Duodenal mucosa (tissue), 2 donors: ENCODE results near the gene CD68.
A peak's percentile ranks its signal among the peaks of the same experiment; 100 is the strongest.

Experiments used
- H3K27ac ChIP-seq: one replicate; pipeline ENCODE4 v1.7.0; 2013; ENCODE audit warnings: low read depth, low read length
- H3K27me3 ChIP-seq, 2 donors: one replicate each; pipeline ENCODE4 v1.7.0; 2013; ENCODE audit warnings: low read length in 2 of 2, control low read depth in 1 of 2; ENCODE audit not compliant: insufficient read depth in 2 of 2, control insufficient read depth in 1 of 2
- H3K36me3 ChIP-seq, 2 donors: one replicate each; pipeline ENCODE4 v1.7.0; 2013; ENCODE audit warnings: low read length in 2 of 2, control low read depth in 1 of 2; ENCODE audit not compliant: insufficient read depth in 2 of 2, control insufficient read depth in 1 of 2
- H3K4me1 ChIP-seq, 2 donors: one replicate each; pipeline ENCODE4 v1.7.0; 2013; ENCODE audit warnings: low read length in 2 of 2, control low read depth in 1 of 2; ENCODE audit not compliant: insufficient read depth in 2 of 2, control insufficient read depth in 1 of 2
- H3K4me3 ChIP-seq, 2 donors: one replicate each; pipeline ENCODE4 v1.7.0; 2013; ENCODE audit warnings: low read length in 2 of 2, low read depth in 1 of 2
- H3K9ac ChIP-seq, 2 donors: one replicate each; pipeline ENCODE4 v1.7.0; 2013; ENCODE audit warnings: low read length in 2 of 2, low read depth in 1 of 2
- H3K9me3 ChIP-seq, 2 donors: one replicate each; pipeline ENCODE4 v1.7.0; 2013; ENCODE audit warnings: low read length in 2 of 2, control low read depth in 1 of 2; ENCODE audit not compliant: control insufficient read depth in 1 of 2

CD68 gene, protein sequence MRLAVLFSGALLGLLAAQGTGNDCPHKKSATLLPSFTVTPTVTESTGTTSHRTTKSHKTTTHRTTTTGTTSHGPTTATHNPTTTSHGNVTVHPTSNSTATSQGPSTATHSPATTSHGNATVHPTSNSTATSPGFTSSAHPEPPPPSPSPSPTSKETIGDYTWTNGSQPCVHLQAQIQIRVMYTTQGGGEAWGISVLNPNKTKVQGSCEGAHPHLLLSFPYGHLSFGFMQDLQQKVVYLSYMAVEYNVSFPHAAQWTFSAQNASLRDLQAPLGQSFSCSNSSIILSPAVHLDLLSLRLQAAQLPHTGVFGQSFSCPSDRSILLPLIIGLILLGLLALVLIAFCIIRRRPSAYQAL

GRCh38 chr17:7579001-7579833, at the start of gene CD68:
Gene CD68 (plus strand): TSS chr17:7579638. CDS start chr17:7579678, 40 bp downstream.
- H3K36me3 ChIP-seq, result peaks cover 39 to 51% of the 10 kb centered on the region in 2 donors
- peak within 1 kb of the TSS; percentile 93 to 99 for H3K9ac ChIP-seq
- no peaks in the 10 kb centered on the region for H3K9me3 ChIP-seq
- peak within 1 kb of the TSS; percentile 83 to 88 for H3K4me3 ChIP-seq
- peaks cover 83 to 87% of the 10 kb centered on the region in 2 donors for H3K4me1 ChIP-seq
- no peaks in the 10 kb centered on the region for H3K27me3 ChIP-seq
- H3K27ac ChIP-seq, result peak within 1 kb of the TSS; percentile 90

- Histone ChIP-seq H3K27me3 (no peaks in the 10 kb centered on the region), H3K9me3 (peaks cover 7 to 8% of the 10 kb centered on the region in 2 donors), H3K9ac (no peak overlapping the region), H3K4me3 (no peak overlapping the region), H3K4me1 (peaks cover 0 to 5% of the 10 kb centered on the region in 2 donors), H3K27ac (no peak overlapping the region), H3K36me3 (no peaks in the 10 kb centered on the region)
Measured at GRCh38 chr17:7530023-7530900, 49.2 kb upstream of the CD68 start.

DNA sequence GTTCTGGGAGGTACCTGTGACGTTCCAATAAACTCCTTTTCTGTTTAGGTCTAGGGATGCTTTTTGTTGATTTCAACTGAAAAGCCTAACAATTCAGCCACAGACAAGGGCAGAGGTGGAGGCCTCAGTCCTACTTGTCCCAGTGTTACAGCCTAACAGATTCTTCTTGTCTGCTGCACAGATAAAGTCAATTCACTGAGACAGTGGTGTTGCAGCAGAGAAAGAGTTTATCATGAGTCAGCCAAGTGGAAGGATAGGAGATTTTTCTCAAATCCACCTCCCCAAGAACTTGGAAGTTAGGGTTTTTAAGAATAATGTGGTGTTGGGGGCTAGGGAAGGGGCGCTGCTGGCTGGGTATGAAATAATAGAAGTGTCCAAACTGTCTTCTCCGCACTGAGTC, 41.4 kb upstream of the CD68 start:
- Histone ChIP-seq H3K27ac (no peak overlapping the region), H3K27me3 (no peaks in the 10 kb centered on the region), H3K36me3 (no peaks in the 10 kb centered on the region), H3K4me1 (peaks cover 0 to under 1% of the 10 kb centered on the region in 2 donors), H3K4me3 (no peak overlapping the region), H3K9ac (no peak overlapping the region), H3K9me3 (peaks cover 5 to 14% of the 10 kb centered on the region in 2 donors)

- Histone ChIP-seq H3K4me3 (no peak overlapping the region), H3K9ac (no peak overlapping the region), H3K27ac (no peak overlapping the region), H3K9me3 (peaks cover 5 to 14% of the 10 kb centered on the region in 2 donors), H3K27me3 (no peaks in the 10 kb centered on the region), H3K36me3 (no peaks in the 10 kb centered on the region), H3K4me1 (no peaks in the 10 kb centered on the region)
Measured at GRCh38 chr17:7538891-7539545, 40.4 kb upstream of the CD68 start.

GRCh38 chr17:7541074-7541621, 38.3 kb upstream of the CD68 start:
- no peak overlapping the region for H3K4me3 ChIP-seq
- H3K9ac ChIP-seq, result no peak overlapping the region
- H3K27ac ChIP-seq, result no peak overlapping the region
- H3K4me1 ChIP-seq, result no peaks in the 10 kb centered on the region
- no peaks in the 10 kb centered on the region for H3K36me3 ChIP-seq
- H3K27me3 ChIP-seq, result no peaks in the 10 kb centered on the region
- H3K9me3 ChIP-seq, result peaks cover 5 to 14% of the 10 kb centered on the region in 2 donors

- peaks cover 8 to 15% of the 10 kb centered on the region in 2 donors for H3K4me1 ChIP-seq
- H3K27me3 ChIP-seq, result no peaks in the 10 kb centered on the region
- no peaks in the 10 kb centered on the region for H3K36me3 ChIP-seq
- H3K4me3 ChIP-seq, result no peak overlapping the region
- H3K9me3 ChIP-seq, result no peaks in the 10 kb centered on the region
- no peak overlapping the region for H3K9ac ChIP-seq
- H3K27ac ChIP-seq, result no peak overlapping the region
Measured at GRCh38 chr17:7544911-7545310, 34.5 kb upstream of the CD68 start.

DNA sequence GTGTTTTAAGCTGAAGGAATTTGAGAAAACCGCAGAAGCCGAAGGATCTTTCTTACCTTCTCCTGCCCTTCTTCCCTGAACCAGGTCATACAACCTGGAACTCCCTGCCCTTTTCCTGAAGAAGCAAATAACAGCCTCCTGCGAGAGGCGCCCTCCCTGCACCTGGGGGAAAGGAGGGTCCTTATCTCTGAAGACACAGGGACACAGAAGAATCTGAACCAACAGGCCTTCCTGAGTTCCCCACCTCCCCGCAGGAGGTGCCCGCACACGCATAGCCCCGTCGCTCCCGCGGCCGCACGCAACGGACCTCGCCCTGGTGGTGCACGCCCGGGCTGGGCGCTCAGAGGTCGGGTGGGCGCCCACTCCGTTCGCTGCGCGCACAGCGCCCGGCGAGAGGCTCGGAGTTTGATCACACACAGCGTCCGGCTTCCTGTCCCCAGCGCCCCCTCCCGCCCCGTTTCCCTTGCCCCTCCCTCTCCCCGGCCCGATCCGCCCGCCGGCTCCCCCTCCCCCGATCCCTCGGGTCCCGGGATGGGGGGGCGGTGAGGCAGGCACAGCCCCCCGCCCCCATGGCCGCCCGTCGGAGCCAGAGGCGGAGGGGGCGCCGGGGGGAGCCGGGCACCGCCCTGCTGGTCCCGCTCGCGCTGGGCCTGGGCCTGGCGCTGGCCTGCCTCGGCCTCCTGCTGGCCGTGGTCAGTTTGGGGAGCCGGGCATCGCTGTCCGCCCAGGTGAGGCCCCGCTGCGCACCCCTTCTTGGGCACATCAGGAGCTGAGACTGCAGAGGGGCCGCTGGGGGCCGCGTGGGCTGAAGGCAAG, 30.6 kb upstream of the CD68 start, which contains the start of gene TNFSF12:
TSS of gene TNFSF12 (plus strand) at position 474 of the 816 bp plus-strand sequence. CDS start at position 570, 96 bp downstream.
- Histone ChIP-seq H3K4me1 (peaks cover 32 to 35% of the 10 kb centered on the region in 2 donors), H3K4me3 (peak within 1 kb of the TSS; percentile 72 to 77), H3K9ac (peak within 1 kb of the TSS; percentile 68 to 70), H3K9me3 (no peaks in the 10 kb centered on the region), H3K27ac (peak within 1 kb of the TSS; percentile 75), H3K36me3 (no peaks in the 10 kb centered on the region), H3K27me3 (no peaks in the 10 kb centered on the region)

DNA sequence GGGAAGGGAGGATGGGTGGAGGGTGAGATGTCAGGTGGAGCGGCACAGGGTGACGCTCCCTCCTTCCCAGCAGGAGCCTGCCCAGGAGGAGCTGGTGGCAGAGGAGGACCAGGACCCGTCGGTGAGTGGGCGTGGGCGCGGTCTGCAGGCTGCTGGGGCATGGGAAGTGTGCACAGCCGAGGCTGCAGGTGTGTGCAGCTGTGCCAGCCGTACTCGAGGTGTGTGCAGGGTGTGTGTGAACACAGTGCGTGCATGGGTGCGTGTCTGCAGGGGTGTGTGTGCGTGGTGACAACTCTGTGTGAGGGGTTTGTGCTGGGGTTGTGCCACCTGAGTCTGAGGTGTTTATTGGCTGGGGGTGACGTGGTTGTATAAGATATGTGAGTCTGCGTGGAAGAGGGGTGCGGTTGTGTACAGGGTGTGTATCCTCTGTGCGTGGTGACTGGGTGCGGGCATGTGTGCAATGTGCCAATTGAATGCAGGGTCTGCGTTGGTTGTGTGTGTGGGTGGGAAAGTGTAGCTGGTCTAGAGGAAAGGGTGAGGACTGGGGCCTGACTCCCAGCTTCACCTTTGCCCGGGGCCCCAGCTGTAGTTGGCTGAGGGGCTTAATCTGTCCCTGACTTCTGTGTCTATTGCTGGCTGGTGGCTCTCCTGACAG, 29.9 kb upstream of the CD68 start:
- peaks cover 34 to 35% of the 10 kb centered on the region in 2 donors for H3K4me1 ChIP-seq
- no peaks in the 10 kb centered on the region for H3K36me3 ChIP-seq
- H3K9me3 ChIP-seq, result no peaks in the 10 kb centered on the region
- peak overlapping the region; percentile 68 to 70 for H3K9ac ChIP-seq
- H3K27ac ChIP-seq, result peak overlapping the region; percentile 75
- H3K4me3 ChIP-seq, result peak overlapping the region; percentile 72 to 77
- no peaks in the 10 kb centered on the region for H3K27me3 ChIP-seq
